Activated CD8-positive, alpha-beta memory T cell treated with anti-CD3 and anti-CD28 coated beads, Interleukin-2, amount 50 U/mL, for 4 hours (primary cell): ENCODE data around the gene ZNF583.

ENCODE experiments used
- DNase-seq: peaks from one replicate; pipeline ENCODE4 v3.0.0-alpha.2; 2020

Gene ZNF583

DNA sequence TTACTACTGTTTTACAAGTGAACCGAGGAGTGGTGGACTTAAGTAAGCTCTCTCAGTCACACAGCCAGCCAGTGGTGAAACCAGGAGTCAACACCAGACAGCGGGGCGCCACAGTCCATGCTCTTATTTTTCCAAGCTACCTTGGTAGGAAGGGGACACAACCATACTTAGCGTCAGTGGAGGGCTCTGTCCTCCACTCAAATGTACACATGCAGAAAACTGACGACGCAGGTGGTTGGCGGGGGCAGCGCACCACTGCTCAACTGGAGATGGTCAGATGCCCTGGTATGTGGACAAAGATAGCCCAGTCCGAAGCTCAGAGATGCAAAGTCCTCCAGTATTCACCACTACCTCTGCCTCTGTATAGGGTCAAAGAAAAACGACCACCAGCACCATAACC, 72.0 kb downstream of the ZNF583 start:
- no peak for DNase-seq
